Adrenal gland (tissue), 5 donors: ENCODE results near the gene MRNIP.

Experiments used
- POLR2A ChIP-seq, 2 donors: fragments of 450-650 bp; IDR thresholded peaks; one replicate each; pipeline ENCODE4 v1.6.1; 2017; ENCODE audit warnings: antibody characterized with exemption in 2 of 2, mild to moderate bottlenecking in 2 of 2, moderate library complexity in 1 of 2
- TF ChIP-seq, protein P1 (sequence below), 6 experiments: fragments of 450-650 bp in 4 of 6; fragments of 200-600 bp in 2 of 6; sonication (generic) in 1 of 6; IDR thresholded peaks; 1 replicate in 5 of 6; 2 replicates in 1 of 6; pipeline versions ENCODE4 v1.5.1 to v1.8.0; 2016 to 2021; ENCODE audit warnings: antibody characterized with exemption in 6 of 6, mild to moderate bottlenecking in 2 of 6, moderate library complexity in 1 of 6
- donor health status: DM: no; HTN: no; CAD: no.

DNA sequence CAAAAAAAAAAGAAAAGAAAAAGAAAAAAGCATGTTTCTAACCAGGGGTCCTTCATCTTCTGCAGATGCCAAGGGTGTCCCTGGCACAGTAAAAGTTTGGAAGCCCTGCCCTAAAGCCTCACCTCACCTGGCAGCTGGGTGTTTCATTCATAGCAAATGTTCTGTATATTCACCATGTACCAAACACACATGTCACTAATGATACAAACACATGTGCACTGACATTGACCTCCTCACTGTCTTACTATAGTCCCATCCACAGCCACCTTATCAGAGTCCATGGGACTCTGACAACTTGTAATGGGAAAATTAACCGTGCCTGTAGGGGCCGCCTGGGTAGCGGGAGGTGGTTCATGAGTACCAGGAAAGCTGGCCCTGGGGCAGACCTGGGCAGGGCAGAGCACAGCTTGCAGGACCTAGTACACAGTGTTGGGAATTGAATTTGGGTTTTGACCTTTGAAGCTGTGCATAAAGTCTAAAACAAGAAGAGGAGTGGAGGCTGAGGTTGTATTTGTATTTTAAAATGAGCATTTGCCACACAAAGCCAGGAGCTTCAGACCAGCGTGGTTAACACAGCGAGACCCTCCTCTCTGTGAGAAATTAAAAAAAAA lies 45.5 kb downstream of the MRNIP start:
- TF ChIP-seq, protein P1, sequence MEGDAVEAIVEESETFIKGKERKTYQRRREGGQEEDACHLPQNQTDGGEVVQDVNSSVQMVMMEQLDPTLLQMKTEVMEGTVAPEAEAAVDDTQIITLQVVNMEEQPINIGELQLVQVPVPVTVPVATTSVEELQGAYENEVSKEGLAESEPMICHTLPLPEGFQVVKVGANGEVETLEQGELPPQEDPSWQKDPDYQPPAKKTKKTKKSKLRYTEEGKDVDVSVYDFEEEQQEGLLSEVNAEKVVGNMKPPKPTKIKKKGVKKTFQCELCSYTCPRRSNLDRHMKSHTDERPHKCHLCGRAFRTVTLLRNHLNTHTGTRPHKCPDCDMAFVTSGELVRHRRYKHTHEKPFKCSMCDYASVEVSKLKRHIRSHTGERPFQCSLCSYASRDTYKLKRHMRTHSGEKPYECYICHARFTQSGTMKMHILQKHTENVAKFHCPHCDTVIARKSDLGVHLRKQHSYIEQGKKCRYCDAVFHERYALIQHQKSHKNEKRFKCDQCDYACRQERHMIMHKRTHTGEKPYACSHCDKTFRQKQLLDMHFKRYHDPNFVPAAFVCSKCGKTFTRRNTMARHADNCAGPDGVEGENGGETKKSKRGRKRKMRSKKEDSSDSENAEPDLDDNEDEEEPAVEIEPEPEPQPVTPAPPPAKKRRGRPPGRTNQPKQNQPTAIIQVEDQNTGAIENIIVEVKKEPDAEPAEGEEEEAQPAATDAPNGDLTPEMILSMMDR (IDR thresholded peaks at IDR 0.05): no peak
- TF ChIP-seq POLR2A (IDR thresholded peaks at IDR 0.05): no peak
